Fibroblast of mammary gland (primary cell): ENCODE measurements around the gene DYNLT2.
A peak's percentile ranks its signal among the peaks of the same experiment; 100 is the strongest.

ENCODE experiments used
- DNase-seq: peaks from one replicate; pipeline ENCODE4 v3.0.0-alpha.2; 2010; ENCODE audit warnings: low read depth
- H3K4me3 ChIP-seq: 2 replicates; pipeline ENCODE4 v1.5.1; 2011; ENCODE audit warnings: low read depth, mild to moderate bottlenecking, low read length, moderate library complexity; ENCODE audit not compliant: control insufficient read depth
- TF ChIP-seq, protein P1 (sequence below): conservative IDR thresholded peaks from 2 replicates; pipeline ENCODE4 v1.5.1; 2011; ENCODE audit warnings: low read depth, low read length, inconsistent platforms; ENCODE audit not compliant: control insufficient read depth, insufficient read depth

The DYNLT2 gene

DNA sequence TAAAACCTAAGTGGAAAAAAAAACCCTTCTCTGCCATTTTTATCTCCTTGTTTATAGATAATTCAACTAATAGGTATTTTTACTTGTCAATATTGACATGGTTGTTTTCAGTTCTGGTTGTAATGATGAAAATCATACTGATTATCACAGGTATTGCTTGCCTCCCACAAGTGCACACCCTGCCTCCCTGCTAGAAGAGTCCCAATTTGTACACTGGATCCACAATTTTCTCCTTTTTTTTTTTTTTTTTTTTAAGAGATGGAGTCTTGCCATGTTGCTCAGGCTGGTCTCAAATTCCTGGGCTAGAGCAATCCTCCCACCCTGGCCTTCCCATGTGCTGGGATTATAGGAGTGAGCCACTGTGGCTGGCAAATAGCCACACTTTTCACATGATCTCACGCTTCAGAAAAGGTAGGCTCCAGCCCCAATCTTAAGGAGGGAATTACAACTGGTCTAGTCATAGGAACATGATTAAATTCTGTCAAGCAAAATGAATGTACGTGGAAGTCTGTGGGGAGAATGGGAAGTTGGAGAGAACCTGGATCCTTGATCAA is 12.3 kb downstream of the DYNLT2 start:
- TF ChIP-seq, protein P1, sequence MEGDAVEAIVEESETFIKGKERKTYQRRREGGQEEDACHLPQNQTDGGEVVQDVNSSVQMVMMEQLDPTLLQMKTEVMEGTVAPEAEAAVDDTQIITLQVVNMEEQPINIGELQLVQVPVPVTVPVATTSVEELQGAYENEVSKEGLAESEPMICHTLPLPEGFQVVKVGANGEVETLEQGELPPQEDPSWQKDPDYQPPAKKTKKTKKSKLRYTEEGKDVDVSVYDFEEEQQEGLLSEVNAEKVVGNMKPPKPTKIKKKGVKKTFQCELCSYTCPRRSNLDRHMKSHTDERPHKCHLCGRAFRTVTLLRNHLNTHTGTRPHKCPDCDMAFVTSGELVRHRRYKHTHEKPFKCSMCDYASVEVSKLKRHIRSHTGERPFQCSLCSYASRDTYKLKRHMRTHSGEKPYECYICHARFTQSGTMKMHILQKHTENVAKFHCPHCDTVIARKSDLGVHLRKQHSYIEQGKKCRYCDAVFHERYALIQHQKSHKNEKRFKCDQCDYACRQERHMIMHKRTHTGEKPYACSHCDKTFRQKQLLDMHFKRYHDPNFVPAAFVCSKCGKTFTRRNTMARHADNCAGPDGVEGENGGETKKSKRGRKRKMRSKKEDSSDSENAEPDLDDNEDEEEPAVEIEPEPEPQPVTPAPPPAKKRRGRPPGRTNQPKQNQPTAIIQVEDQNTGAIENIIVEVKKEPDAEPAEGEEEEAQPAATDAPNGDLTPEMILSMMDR: no peak
- no peak overlapping the region for H3K4me3 ChIP-seq
- no peak for DNase-seq

DNA sequence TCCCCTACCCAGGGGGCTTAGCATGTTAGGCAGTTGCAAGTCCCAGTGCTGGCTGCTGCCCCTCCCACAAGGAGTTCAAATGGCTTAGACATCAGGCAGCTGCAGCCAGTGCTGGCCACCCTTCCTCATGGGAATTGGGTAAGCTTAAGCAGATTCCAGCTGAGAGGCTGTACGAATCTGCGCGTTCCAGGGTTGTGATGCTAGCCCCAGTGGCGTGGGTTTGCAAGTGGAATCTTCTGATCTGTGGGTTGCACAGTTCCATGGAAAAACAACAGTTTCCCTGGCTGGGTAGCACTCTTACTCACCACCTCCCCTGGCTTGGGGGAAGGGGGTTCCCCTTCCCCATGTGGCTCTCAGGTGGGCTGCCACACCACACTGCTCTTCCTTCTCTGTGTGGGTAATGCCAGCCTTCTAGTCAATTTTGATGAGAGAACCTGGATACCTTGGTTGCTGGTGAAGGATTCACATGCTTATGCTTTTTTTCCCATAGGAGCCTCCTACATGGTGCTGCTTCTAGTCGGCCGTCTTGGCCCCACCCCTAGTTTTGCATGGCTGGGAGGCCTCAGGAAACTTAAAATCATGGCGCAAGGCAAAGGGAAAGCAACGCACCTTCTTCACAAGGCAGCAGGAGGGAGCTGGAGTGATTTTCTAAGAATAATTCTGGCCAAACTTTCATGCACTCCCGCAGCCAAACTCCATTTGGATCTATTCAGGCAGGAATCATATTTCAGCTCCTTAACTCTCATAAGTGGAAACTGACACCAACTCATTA is 13.0 kb downstream of the DYNLT2 start:
- no peak overlapping the region for H3K4me3 ChIP-seq
- TF ChIP-seq, protein P1: no peak
- DNase-seq: peak; percentile 70

DNA sequence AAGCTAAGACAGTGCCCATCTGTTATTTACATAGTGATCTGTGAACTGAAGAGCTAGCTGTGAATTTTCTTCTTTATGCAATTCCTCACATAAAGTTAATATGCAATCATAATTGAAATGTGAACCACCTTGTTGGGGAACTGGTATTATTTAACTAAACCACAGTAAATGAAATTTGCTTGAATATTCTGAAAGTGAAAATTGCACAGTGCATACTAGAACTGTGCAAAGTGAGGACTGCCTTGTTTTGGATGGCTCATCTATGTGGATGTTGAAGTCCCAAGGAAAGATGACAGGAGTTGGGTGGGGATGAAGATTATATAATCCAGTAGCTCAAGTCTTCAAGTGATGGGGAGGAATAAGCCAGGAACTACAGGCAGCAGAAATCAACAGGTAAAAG is 21.4 kb downstream of the DYNLT2 start:
- DNase-seq: no peak
- TF ChIP-seq, protein P1: no peak
- no peak overlapping the region for H3K4me3 ChIP-seq

DNA sequence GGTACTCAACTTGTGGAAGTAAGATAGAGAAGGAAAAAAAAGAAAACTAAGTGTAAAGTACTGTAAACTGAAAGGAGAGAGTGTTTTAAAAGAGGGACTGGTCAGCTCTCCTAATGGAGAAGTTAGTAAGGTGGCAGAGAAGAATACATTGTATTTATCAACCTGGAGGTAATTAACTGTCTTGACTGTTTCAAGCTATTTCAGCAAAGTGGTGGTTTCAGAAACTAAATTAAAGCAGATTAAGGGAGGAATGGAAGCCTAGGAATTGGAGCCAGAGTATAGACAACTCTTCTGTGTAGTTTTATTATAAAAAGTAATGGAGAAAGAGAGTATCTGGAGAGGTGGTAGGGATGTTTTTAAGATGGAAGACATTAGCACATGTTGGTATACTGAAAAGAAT is 24.4 kb downstream of the DYNLT2 start:
- DNase-seq: no peak

DNA sequence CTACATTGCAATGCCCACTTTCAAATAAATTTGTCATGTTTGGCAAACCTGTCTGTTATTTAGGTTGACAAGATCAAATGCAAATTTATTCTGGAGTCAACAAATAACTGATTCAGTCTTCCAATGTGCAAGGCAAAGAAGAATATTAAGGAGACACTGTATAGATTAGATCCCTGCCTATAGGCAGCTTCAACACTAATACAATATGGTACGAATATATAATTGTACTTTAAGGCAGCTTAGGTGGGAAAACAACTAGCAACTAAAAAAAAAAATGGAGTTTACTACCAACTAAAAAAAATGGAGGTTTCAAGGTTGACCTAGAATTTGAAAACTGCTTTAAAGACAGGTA is 25.3 kb downstream of the DYNLT2 start:
- TF ChIP-seq, protein P1: no peak
- no peak for DNase-seq
- no peak overlapping the region for H3K4me3 ChIP-seq

More for the DNA sequence above, 24.4 kb downstream of the DYNLT2 start:
- TF ChIP-seq, protein P1: no peak
- no peak overlapping the region for H3K4me3 ChIP-seq

DNA sequence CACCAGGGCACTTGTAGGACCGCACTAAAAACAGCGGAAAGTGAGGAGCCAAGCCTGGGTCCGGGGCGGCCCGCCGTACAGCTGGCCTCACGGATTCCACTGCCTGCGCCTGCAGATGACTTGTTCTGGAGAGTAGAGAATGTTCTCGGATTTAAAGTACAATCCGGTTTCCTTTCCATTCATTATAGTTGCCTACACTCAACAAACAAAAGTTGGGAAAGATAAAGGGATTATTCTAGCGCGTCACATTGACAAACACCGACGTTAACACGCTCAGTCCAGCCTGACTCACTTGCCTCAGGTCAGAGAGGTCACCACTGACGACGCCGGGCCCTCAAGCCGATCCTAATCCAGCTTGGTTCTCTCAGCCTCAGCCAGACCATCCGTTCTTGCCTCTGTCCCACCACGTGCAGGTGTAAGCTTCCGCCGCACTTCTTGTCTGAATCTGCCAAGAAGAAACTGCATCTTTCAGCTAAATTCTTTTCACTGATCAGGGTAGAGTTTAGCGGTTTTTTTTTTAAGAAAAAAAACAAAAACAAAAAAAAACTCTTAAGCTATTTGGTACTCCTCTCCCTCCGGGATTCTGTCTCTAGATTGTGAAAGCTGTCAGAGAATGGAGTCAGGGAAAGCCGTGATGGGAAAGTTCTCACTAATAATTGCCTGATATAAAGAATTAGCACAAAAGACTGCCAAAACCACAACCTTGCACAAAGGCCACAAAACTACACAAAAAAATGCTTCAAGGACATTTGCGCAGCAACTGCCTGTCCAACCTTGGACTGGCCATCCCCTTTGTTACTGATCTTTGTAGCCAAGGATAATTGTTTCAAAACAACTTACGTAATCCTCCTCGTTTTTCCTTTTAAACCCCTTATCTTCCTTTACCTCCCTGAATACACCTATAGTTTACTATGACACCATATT is 26.0 kb downstream of the DYNLT2 start:
- DNase-seq: peak; percentile 93
- TF ChIP-seq, protein P1: no peak
- H3K4me3 ChIP-seq: peak overlapping the region; percentile 48
